Fibroblast of lung (primary cell): Measurements from ENCODE around the gene DYDC1.

ENCODE experiments used
- CTCF ChIP-seq, 2 donors: IDR thresholded peaks in 1 of 2; conservative IDR thresholded peaks in 1 of 2; 1 replicate in 1 of 2; 2 replicates in 1 of 2; pipeline ENCODE4 v1.5.1; 2011 to 2012; ENCODE audit warnings: low read length in 2 of 2, control low read depth in 1 of 2, inconsistent platforms in 1 of 2, low read depth in 1 of 2, mild to moderate bottlenecking in 1 of 2
- EZH2 ChIP-seq: IDR thresholded peaks from 2 replicates; pipeline ENCODE4 v1.5.1; 2012; ENCODE audit warnings: low read length, control low read depth, mild to moderate bottlenecking; ENCODE audit errors: missing control alignments

DNA sequence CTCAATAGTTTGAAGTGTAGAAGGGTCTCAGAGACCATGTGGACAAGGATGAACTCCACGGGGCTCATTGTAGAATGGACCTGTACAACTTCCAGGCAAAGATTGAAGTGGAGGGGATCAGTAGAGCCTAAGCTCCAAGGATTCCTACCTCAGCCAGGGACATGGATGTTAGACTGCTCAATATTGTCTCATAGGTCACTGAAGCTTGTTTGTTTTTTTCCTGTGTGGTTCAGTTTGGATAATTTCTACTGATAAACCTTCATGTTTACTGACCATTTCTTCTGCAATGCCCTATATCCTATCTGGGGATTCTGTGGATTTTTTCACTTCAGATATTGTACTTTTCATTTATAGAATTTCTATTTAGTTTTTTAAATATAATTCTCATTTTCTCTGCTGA lies 9.0 kb upstream of the DYDC1 start:
- TF ChIP-seq CTCF (conservative IDR thresholded peaks at IDR 0.05 in 1 of 2, IDR thresholded peaks at IDR 0.05 in 1 of 2; ENCODE audit: low read depth in 1 of 2, low read length in 2 of 2) (no peak), EZH2 (no peak)
